Mesenchymal stem cell (in vitro differentiated cells and primary cell): ENCODE results near the gene ABCC9.

Experiments used
- DNase-seq: peaks from one replicate; pipeline ENCODE4 v3.0.0-alpha.2; 2013
- H2AFZ ChIP-seq: one replicate; pipeline ENCODE4 v1.6.1; 2013; ENCODE audit warnings: low read depth, mild to moderate bottlenecking, control low read depth, inconsistent platforms, low read length, moderate library complexity
- H2AK5ac ChIP-seq: 2 replicates; pipeline ENCODE4 v1.6.1; 2013; ENCODE audit warnings: low read length, moderate library complexity, mild to moderate bottlenecking, inconsistent platforms; ENCODE audit not compliant: severe bottlenecking
- H2BK120ac ChIP-seq: one replicate; pipeline ENCODE4 v1.6.1; 2013; ENCODE audit warnings: low read depth, mild to moderate bottlenecking, inconsistent platforms, low read length, moderate library complexity
- H2BK12ac ChIP-seq, 2 experiments: one replicate each; pipeline ENCODE4 v1.6.1; 2013; ENCODE audit warnings: inconsistent platforms in 2 of 2, low read length in 2 of 2, mild to moderate bottlenecking in 2 of 2, moderate library complexity in 2 of 2, control low read depth in 1 of 2
- H2BK15ac ChIP-seq: one replicate; pipeline ENCODE4 v1.6.1; 2013; ENCODE audit warnings: mild to moderate bottlenecking, low read depth, inconsistent platforms; ENCODE audit not compliant: poor library complexity, severe bottlenecking
- H2BK5ac ChIP-seq: 2 replicates; pipeline ENCODE4 v1.6.1; 2013; ENCODE audit warnings: low read depth, mild to moderate bottlenecking, low read length, control low read depth, inconsistent platforms; ENCODE audit not compliant: poor library complexity, severe bottlenecking
- H3K14ac ChIP-seq, 2 experiments: one replicate each; pipeline ENCODE4 v1.6.1; 2013; ENCODE audit warnings: inconsistent platforms in 2 of 2, low read length in 2 of 2, control low read depth in 1 of 2, mild to moderate bottlenecking in 1 of 2, moderate library complexity in 1 of 2
- H3K18ac ChIP-seq, 2 experiments: one replicate each; pipeline ENCODE4 v1.6.1; 2013; ENCODE audit warnings: inconsistent platforms in 2 of 2, low read length in 2 of 2, control low read depth in 1 of 2, low read depth in 1 of 2, mild to moderate bottlenecking in 1 of 2
- H3K23ac ChIP-seq, 2 experiments: one replicate each; pipeline ENCODE4 v1.6.1; 2013; ENCODE audit warnings: inconsistent platforms in 2 of 2, low read length in 2 of 2, mild to moderate bottlenecking in 2 of 2, moderate library complexity in 2 of 2, control low read depth in 1 of 2
- H3K27ac ChIP-seq: 2 replicates; pipeline ENCODE4 v1.5.1; 2013; ENCODE audit warnings: mild to moderate bottlenecking, moderate library complexity, low read length, control low read depth, inconsistent platforms; ENCODE audit not compliant: poor library complexity, severe bottlenecking
- H3K27me3 ChIP-seq, 2 experiments: 2 replicates each; pipeline versions ENCODE4 v1.6.1 to v1.7.0; 2013; ENCODE audit warnings: low read length in 2 of 2, mild to moderate bottlenecking in 2 of 2, moderate library complexity in 2 of 2, control low read depth in 1 of 2, inconsistent platforms in 1 of 2; ENCODE audit not compliant: control insufficient read depth in 1 of 2, insufficient read depth in 1 of 2
- H3K36me3 ChIP-seq, 2 experiments: 2 replicates each; pipeline versions ENCODE4 v1.6.1 to v1.7.0; 2013; ENCODE audit warnings: low read length in 2 of 2, control low read depth in 1 of 2, inconsistent platforms in 1 of 2, low read depth in 1 of 2, mild to moderate bottlenecking in 1 of 2; ENCODE audit not compliant: insufficient read depth in 2 of 2, control insufficient read depth in 1 of 2
- H3K4ac ChIP-seq, 2 experiments: one replicate each; pipeline ENCODE4 v1.6.1; 2013; ENCODE audit warnings: inconsistent platforms in 2 of 2, low read length in 2 of 2, mild to moderate bottlenecking in 2 of 2, moderate library complexity in 2 of 2, control low read depth in 1 of 2, low read depth in 1 of 2
- H3K4me1 ChIP-seq: 2 replicates; pipeline ENCODE4 v1.6.1; 2013; ENCODE audit warnings: low read depth, low read length, control low read depth; ENCODE audit not compliant: control insufficient read depth, insufficient read depth
- H3K4me2 ChIP-seq: 2 replicates; pipeline ENCODE4 v1.6.1; 2013; ENCODE audit warnings: low read length, mild to moderate bottlenecking, inconsistent platforms; ENCODE audit not compliant: poor library complexity, severe bottlenecking
- H3K4me3 ChIP-seq, 2 experiments: 2 replicates each; pipeline versions ENCODE4 v1.5.1 to v1.7.0; 2013; ENCODE audit warnings: low read length in 2 of 2, mild to moderate bottlenecking in 2 of 2, control low read depth in 1 of 2, low read depth in 1 of 2; ENCODE audit not compliant: insufficient read depth in 1 of 2
- H3K79me1 ChIP-seq: replicated peaks from 2 replicates; pipeline ENCODE4 v1.6.1; 2013; ENCODE audit warnings: mild to moderate bottlenecking, control low read depth, low read length, inconsistent platforms; ENCODE audit not compliant: poor library complexity, severe bottlenecking
- H3K9ac ChIP-seq: 2 replicates; pipeline ENCODE4 v1.7.0; 2013; ENCODE audit warnings: mild to moderate bottlenecking, low read length, moderate library complexity
- H3K9me3 ChIP-seq: 2 replicates; pipeline ENCODE4 v1.7.0; 2013; ENCODE audit warnings: mild to moderate bottlenecking, low read length; ENCODE audit not compliant: control insufficient read depth
- H4K8ac ChIP-seq: one replicate; pipeline ENCODE4 v1.6.1; 2013; ENCODE audit warnings: inconsistent platforms, mild to moderate bottlenecking, low read length, moderate library complexity
- H4K91ac ChIP-seq: one replicate; pipeline ENCODE4 v1.6.1; 2013; ENCODE audit warnings: mild to moderate bottlenecking, low read length, inconsistent platforms
- WGBS: methylation state at CpG from one replicate; pipeline ENCODE4 v1.1.7; 2013; ENCODE audit warnings: mixed read lengths; 5-methylcytosine and 5-hydroxymethylcytosine counted together

The ABCC9 gene

GRCh38 chr12:21759737-21760136 lies 181.5 kb downstream of the ABCC9 start:
- H2AK5ac ChIP-seq: no peak overlapping the region
- H3K79me1 ChIP-seq: no peaks in the 10 kb centered on the region
- no peak overlapping the region for H2BK15ac ChIP-seq
- H2BK120ac ChIP-seq: no peak overlapping the region
- no peak overlapping the region for H2BK12ac ChIP-seq
- DNase-seq: no peak
- H3K4me2 ChIP-seq: no peak overlapping the region
- H3K4me3 ChIP-seq: no peak overlapping the region
- H3K18ac ChIP-seq: no peak overlapping the region
- H3K36me3 ChIP-seq: no peaks in the 10 kb centered on the region
- 81% methylated on average over 5 of the region's 5 CpGs for WGBS
- no peak overlapping the region for H3K4ac ChIP-seq
- no peak overlapping the region for H2BK5ac ChIP-seq
- no peak overlapping the region for H2AFZ ChIP-seq
- H3K14ac ChIP-seq: no peak overlapping the region
- H3K27me3 ChIP-seq: no peaks in the 10 kb centered on the region
- H3K27ac ChIP-seq: no peak overlapping the region
- H3K23ac ChIP-seq: no peak overlapping the region
- no peak overlapping the region for H4K91ac ChIP-seq
- no peaks in the 10 kb centered on the region for H3K9me3 ChIP-seq
- no peaks in the 10 kb centered on the region for H3K4me1 ChIP-seq
- H3K9ac ChIP-seq: no peak overlapping the region
- H4K8ac ChIP-seq: no peak overlapping the region

- Histone ChIP-seq H3K9me3 (no peaks in the 10 kb centered on the region), H3K23ac (no peak overlapping the region), H2BK5ac (no peak overlapping the region), H3K9ac (no peak overlapping the region), H3K4me2 (no peak overlapping the region), H3K27me3 (no peaks in the 10 kb centered on the region), H4K8ac (no peak overlapping the region), H2AK5ac (no peak overlapping the region), H3K36me3 (no peaks in the 10 kb centered on the region), H2AFZ (no peak overlapping the region), H3K14ac (no peak overlapping the region), H2BK120ac (no peak overlapping the region), H3K27ac (no peak overlapping the region), H3K4me3 (no peak overlapping the region), H3K4me1 (no peaks in the 10 kb centered on the region), H3K18ac (no peak overlapping the region), H3K79me1 (no peaks in the 10 kb centered on the region), H3K4ac (no peak overlapping the region), H2BK15ac (no peak overlapping the region), H4K91ac (no peak overlapping the region), H2BK12ac (no peak overlapping the region)
- DNase-seq: no peak
- 77% methylated on average over 2 of the region's 2 CpGs for WGBS
Measured at GRCh38 chr12:21757735-21758134, 183.5 kb downstream of the ABCC9 start.

GRCh38 chr12:21756699-21757098 lies 184.5 kb downstream of the ABCC9 start:
- H2BK12ac ChIP-seq: no peak overlapping the region
- no peak overlapping the region for H3K9ac ChIP-seq
- H2BK5ac ChIP-seq: no peak overlapping the region
- H2BK120ac ChIP-seq: no peak overlapping the region
- no peaks in the 10 kb centered on the region for H3K9me3 ChIP-seq
- no peak overlapping the region for H4K91ac ChIP-seq
- H2AFZ ChIP-seq: no peak overlapping the region
- no peak overlapping the region for H3K27ac ChIP-seq
- no peak overlapping the region for H3K4me3 ChIP-seq
- 99% methylated on average over 4 of the region's 4 CpGs for WGBS
- H2AK5ac ChIP-seq: no peak overlapping the region
- no peaks in the 10 kb centered on the region for H3K36me3 ChIP-seq
- H3K27me3 ChIP-seq: no peaks in the 10 kb centered on the region
- no peak overlapping the region for H4K8ac ChIP-seq
- DNase-seq: no peak
- no peak overlapping the region for H3K23ac ChIP-seq
- no peak overlapping the region for H3K14ac ChIP-seq
- H3K4ac ChIP-seq: no peak overlapping the region
- no peak overlapping the region for H3K4me2 ChIP-seq
- H3K18ac ChIP-seq: no peak overlapping the region
- no peak overlapping the region for H2BK15ac ChIP-seq
- no peaks in the 10 kb centered on the region for H3K79me1 ChIP-seq
- no peaks in the 10 kb centered on the region for H3K4me1 ChIP-seq

GRCh38 chr12:21751517-21751916 lies 189.7 kb downstream of the ABCC9 start:
- Histone ChIP-seq H3K18ac (no peak overlapping the region), H3K14ac (no peak overlapping the region), H3K4ac (no peak overlapping the region), H2BK12ac (no peak overlapping the region), H3K4me3 (no peak overlapping the region), H2AFZ (no peak overlapping the region), H4K8ac (no peak overlapping the region), H2AK5ac (no peak overlapping the region), H2BK5ac (no peak overlapping the region), H4K91ac (no peak overlapping the region), H2BK15ac (no peak overlapping the region), H3K9me3 (no peaks in the 10 kb centered on the region), H3K79me1 (no peaks in the 10 kb centered on the region), H3K36me3 (no peaks in the 10 kb centered on the region), H3K23ac (no peak overlapping the region), H2BK120ac (no peak overlapping the region), H3K4me2 (no peak overlapping the region), H3K9ac (no peak overlapping the region), H3K4me1 (no peaks in the 10 kb centered on the region), H3K27me3 (no peaks in the 10 kb centered on the region), H3K27ac (no peak overlapping the region)
- 24% methylated on average over 4 of the region's 4 CpGs for WGBS
- peak; percentile 72 for DNase-seq
